ENCODE measurements around the gene SLC41A3. TPM values are rescaled to one million over a fixed set of nuclear protein-coding genes. Genes with fewer than 3 reads are reported as not detected.

The SLC41A3 gene
- total RNA-seq, 4 donors from 2014 or later = 34.5 to 62.3 (median 37.9) TPM

GRCh38 chr3:126053513-126053912, 30.4 kb downstream of the SLC41A3 start:
- DNase-seq (ENCODE audit: low spot score) (no peak), ATAC-seq (ENCODE audit: low FRiP score) (no peak)
- no peak for TF ChIP-seq CTCF (IDR thresholded peaks at IDR 0.05)

DNA sequence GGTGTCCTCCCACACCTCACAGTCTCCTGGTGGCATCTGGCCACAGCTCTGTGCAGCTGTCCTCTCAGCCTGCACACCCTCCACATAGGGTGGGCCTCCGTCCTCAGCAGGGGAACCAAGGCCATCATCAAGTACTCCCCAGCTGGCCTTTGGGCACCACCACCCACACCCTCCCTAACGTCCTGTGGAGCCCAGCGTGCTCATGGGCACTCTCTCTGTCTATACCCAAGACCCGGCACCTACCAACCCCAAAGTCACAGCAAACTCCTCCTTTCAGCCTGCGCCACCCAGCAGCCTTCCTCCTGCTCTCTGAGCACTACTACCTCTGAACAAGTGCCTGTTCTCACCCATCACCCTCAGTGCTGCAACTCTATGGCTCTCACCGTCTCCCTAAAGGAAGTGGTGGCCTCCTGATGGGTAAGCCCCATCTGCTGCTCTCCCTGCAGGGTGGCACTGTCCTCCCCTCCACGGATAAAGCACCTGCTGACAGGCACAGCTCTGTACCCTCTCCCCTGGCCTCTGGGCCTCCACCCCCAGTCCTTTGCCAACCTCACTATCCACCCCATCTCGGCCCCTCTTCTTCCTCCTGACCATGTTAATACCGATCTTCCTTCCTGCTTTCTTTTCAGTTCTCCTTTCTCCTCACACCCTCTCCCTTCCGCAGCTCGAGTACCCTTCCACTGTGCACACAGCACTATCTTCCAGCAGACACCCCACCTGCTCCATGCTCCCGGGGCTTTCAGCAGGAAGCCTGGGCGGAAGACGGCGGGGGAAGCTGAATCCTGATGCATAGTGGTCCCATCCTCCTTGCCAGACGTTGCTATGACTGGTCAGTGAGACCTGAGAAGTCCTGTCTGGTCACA, 31.5 kb downstream of the SLC41A3 start:
- no peak for TF ChIP-seq CTCF (IDR thresholded peaks at IDR 0.05)
- ATAC-seq (ENCODE audit: low FRiP score) = no peak
- DNase-seq (ENCODE audit: low spot score) = no peak

- DNase-seq (ENCODE audit: low spot score) (no peak), ATAC-seq (ENCODE audit: low FRiP score) (no peak)
- TF ChIP-seq CTCF (IDR thresholded peaks at IDR 0.05) = no peak
Observed at GRCh38 chr3:126051741-126052140, 32.2 kb downstream of the SLC41A3 start.

GRCh38 chr3:126051234-126051633, 32.7 kb downstream of the SLC41A3 start:
- ATAC-seq (ENCODE audit: low FRiP score) (no peak), DNase-seq (ENCODE audit: low spot score) (no peak)
- TF ChIP-seq CTCF (IDR thresholded peaks at IDR 0.05) = no peak

- no peak for TF ChIP-seq CTCF (IDR thresholded peaks at IDR 0.05)
- DNase-seq (ENCODE audit: low spot score) (no peak), ATAC-seq (ENCODE audit: low FRiP score) (no peak)
Observed at GRCh38 chr3:126050626-126051025, 33.3 kb downstream of the SLC41A3 start.

DNA sequence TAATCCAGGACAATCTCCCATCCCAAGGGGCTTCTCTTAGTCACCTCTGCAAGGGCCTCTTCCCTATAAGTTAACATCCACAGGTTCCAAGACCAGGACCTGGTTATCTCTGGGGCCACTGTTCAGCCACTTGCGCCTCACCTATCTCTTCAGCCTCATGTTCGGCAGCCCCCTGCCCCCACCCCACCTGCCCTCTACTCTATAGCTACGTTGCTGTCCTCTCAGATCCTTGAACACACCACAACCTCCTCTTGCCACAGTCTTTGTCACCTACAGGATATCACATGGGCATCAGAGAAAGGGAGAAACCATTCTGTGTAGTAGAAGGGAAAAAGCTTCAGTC, 33.9 kb downstream of the SLC41A3 start:
- TF ChIP-seq CTCF (IDR thresholded peaks at IDR 0.05) = no peak

More for the DNA sequence above, 33.9 kb downstream of the SLC41A3 start:
- DNase-seq (ENCODE audit: low spot score) = no peak
- ATAC-seq (ENCODE audit: low FRiP score) = no peak
